Astrocyte (in vitro differentiated cells and primary cell): ENCODE measurements around the gene SLC25A21. TPM values are rescaled to one million over a fixed set of nuclear protein-coding genes. Genes with fewer than 3 reads are reported as not detected.

ENCODE experiments used
- DNase-seq: peaks from one replicate; pipeline ENCODE4 v3.0.0-alpha.2; 2010; ENCODE audit warnings: low read depth
- FAIRE-seq: peaks from 2 replicates; lab custom pipeline; 2011; peaks lifted over from hg19 to GRCh38; lab: Jason Lieb, UNC
- H2AFZ ChIP-seq: 2 replicates; pipeline ENCODE4 v1.6.0; 2012; ENCODE audit warnings: low read depth, low read length, inconsistent platforms
- H3K27ac ChIP-seq: 2 replicates; pipeline ENCODE4 v1.5.1; 2011; ENCODE audit warnings: low read depth, low read length, inconsistent platforms
- H3K27me3 ChIP-seq: 2 replicates; pipeline ENCODE4 v1.6.0; 2011; ENCODE audit warnings: low read length, inconsistent platforms; ENCODE audit not compliant: insufficient read depth
- H3K36me3 ChIP-seq: 2 replicates; pipeline ENCODE4 v1.5.1; 2011; ENCODE audit warnings: low read length, inconsistent platforms; ENCODE audit not compliant: insufficient read depth
- H3K4me1 ChIP-seq: 2 replicates; pipeline ENCODE4 v1.5.1; 2011; ENCODE audit warnings: low read length, inconsistent platforms; ENCODE audit not compliant: insufficient read depth
- H3K4me2 ChIP-seq: 2 replicates; pipeline ENCODE4 v1.6.0; 2012; ENCODE audit warnings: low read length, inconsistent platforms
- H3K4me3 ChIP-seq: 2 replicates; pipeline ENCODE4 v1.5.1; 2011; ENCODE audit warnings: low read depth, mild to moderate bottlenecking, low read length, inconsistent platforms; ENCODE audit not compliant: insufficient read depth
- H3K79me2 ChIP-seq: 2 replicates; pipeline ENCODE4 v1.6.0; 2012; ENCODE audit warnings: mild to moderate bottlenecking, low read length, inconsistent platforms; ENCODE audit not compliant: insufficient read depth
- H3K9ac ChIP-seq: 2 replicates; pipeline ENCODE4 v1.6.0; 2012; ENCODE audit warnings: mild to moderate bottlenecking, low read length, inconsistent platforms
- H3K9me3 ChIP-seq: 2 replicates; pipeline ENCODE4 v1.5.1; 2012; ENCODE audit warnings: low read depth, mild to moderate bottlenecking, low read length, inconsistent platforms; ENCODE audit not compliant: insufficient read depth
- H4K20me1 ChIP-seq: 2 replicates; pipeline ENCODE4 v1.6.0; 2012; ENCODE audit warnings: low read length, inconsistent platforms; ENCODE audit not compliant: insufficient read depth
- H3K27ac Mint-ChIP-seq: one replicate; pipeline ENCODE4 v1.8.0; 2021; ENCODE audit warnings: mild to moderate bottlenecking, mixed read lengths; ENCODE audit not compliant: unreplicated experiment
- H3K27me3 Mint-ChIP-seq: one replicate; pipeline ENCODE4 v1.8.0; 2021; ENCODE audit warnings: low read depth, mixed read lengths; ENCODE audit not compliant: unreplicated experiment
- H3K36me3 Mint-ChIP-seq: one replicate; pipeline ENCODE4 v1.8.0; 2021; ENCODE audit warnings: low read depth, mixed read lengths; ENCODE audit not compliant: unreplicated experiment
- H3K4me1 Mint-ChIP-seq: one replicate; pipeline ENCODE4 v1.8.0; 2021; ENCODE audit warnings: low read depth, mixed read lengths; ENCODE audit not compliant: unreplicated experiment
- H3K4me3 Mint-ChIP-seq: one replicate; pipeline ENCODE4 v1.8.0; 2021; ENCODE audit warnings: mild to moderate bottlenecking, moderate library complexity, mixed read lengths; ENCODE audit not compliant: unreplicated experiment
- H3K9me3 Mint-ChIP-seq: one replicate; pipeline ENCODE4 v1.8.0; 2021; ENCODE audit warnings: mild to moderate bottlenecking, mixed read lengths; ENCODE audit not compliant: unreplicated experiment
- EZH2 ChIP-seq: IDR thresholded peaks from 2 replicates; pipeline ENCODE4 v1.6.1; 2012; ENCODE audit warnings: mild to moderate bottlenecking, low read length, inconsistent platforms; ENCODE audit not compliant: insufficient read depth
- total RNA-seq: library from RNA; stranded (reverse); gene quantifications from 2 replicates; pipeline ENCODE4 v1.2.1, GENCODE V29; 2021
- TF ChIP-seq, protein P1 (sequence below): IDR thresholded peaks from 2 replicates; pipeline ENCODE4 v1.5.1; 2011; ENCODE audit warnings: low read depth, mild to moderate bottlenecking, inconsistent platforms, low read length, moderate library complexity; ENCODE audit not compliant: insufficient read depth

Gene SLC25A21
- total RNA-seq, 1 donor from 2014 or later = 1.5 TPM

DNA sequence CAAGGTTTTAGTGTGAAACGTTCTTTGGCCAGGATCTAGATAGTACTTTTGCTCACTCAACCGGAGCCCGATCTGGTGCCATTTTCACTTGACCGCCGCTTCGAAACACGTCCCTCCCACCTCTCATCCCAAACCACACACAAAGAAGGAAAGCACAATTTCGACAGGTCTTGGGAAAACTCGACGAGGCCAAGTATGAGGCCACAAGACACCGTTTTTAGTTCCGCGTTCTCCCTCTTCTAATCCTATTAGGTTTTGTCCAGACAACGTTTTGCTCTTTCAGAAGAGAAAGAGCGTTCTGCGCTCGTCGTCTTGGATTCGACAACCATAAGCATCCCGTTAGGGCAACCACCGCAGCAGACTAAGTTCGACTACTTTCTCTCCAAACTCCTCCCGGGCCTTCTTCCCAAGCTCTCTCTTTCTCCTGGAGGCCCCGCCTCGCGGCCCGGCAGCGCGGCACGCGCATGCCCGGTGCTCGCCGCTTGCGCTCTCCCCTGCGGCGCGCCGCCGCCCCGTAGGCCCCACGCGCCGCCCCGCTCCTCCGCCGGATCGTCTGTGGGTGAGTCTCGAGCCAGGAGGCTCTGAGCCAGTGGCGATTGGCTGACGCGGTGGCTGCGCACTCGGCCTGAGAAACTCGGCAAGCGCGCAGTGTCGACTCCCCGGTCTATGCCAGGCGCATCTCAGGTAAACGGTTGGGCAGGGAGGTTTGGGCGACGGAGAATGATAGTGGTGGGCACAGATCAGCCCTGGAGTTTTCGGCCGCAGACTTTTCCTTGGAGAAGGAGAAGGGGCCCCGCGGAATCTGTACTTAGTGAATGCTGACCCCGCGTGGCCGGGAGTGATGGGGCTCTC, 25.2 kb upstream of the SLC25A21 start, which contains the start of gene MIPOL1:
Gene MIPOL1 (plus strand): TSS at position 517 of the 852 bp plus-strand sequence. CDS start 49,952 bp downstream, outside the sequence.
- peak within 1 kb of the TSS; percentile 96 for H3K4me3 Mint-ChIP-seq
- Histone ChIP-seq H3K36me3 (no peaks in the 10 kb centered on the region), H3K27ac (peak within 1 kb of the TSS; percentile 85), H3K9me3 (no peaks in the 10 kb centered on the region), H3K79me2 (peaks cover 10% of the 10 kb centered on the region), H3K27me3 (no peaks in the 10 kb centered on the region), H4K20me1 (peaks cover 5% of the 10 kb centered on the region), H2AFZ (peak within 1 kb of the TSS; percentile 87), H3K4me2 (peak within 1 kb of the TSS; percentile 88), H3K4me3 (peak within 1 kb of the TSS; percentile 67), H3K9ac (peak within 1 kb of the TSS; percentile 83), H3K4me1 (peaks cover 10% of the 10 kb centered on the region)
- H3K4me1 Mint-ChIP-seq = peaks cover 5% of the 10 kb centered on the region
- no peak for TF ChIP-seq EZH2
- TF ChIP-seq, protein P1, sequence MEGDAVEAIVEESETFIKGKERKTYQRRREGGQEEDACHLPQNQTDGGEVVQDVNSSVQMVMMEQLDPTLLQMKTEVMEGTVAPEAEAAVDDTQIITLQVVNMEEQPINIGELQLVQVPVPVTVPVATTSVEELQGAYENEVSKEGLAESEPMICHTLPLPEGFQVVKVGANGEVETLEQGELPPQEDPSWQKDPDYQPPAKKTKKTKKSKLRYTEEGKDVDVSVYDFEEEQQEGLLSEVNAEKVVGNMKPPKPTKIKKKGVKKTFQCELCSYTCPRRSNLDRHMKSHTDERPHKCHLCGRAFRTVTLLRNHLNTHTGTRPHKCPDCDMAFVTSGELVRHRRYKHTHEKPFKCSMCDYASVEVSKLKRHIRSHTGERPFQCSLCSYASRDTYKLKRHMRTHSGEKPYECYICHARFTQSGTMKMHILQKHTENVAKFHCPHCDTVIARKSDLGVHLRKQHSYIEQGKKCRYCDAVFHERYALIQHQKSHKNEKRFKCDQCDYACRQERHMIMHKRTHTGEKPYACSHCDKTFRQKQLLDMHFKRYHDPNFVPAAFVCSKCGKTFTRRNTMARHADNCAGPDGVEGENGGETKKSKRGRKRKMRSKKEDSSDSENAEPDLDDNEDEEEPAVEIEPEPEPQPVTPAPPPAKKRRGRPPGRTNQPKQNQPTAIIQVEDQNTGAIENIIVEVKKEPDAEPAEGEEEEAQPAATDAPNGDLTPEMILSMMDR = no peak
- no peaks in the 10 kb centered on the region for H3K36me3 Mint-ChIP-seq
- DNase-seq (peak; percentile 81), FAIRE-seq (no peak)
- no peaks in the 10 kb centered on the region for H3K27me3 Mint-ChIP-seq
- peak within 1 kb of the TSS; percentile 98 for H3K27ac Mint-ChIP-seq
- no peaks in the 10 kb centered on the region for H3K9me3 Mint-ChIP-seq

DNA sequence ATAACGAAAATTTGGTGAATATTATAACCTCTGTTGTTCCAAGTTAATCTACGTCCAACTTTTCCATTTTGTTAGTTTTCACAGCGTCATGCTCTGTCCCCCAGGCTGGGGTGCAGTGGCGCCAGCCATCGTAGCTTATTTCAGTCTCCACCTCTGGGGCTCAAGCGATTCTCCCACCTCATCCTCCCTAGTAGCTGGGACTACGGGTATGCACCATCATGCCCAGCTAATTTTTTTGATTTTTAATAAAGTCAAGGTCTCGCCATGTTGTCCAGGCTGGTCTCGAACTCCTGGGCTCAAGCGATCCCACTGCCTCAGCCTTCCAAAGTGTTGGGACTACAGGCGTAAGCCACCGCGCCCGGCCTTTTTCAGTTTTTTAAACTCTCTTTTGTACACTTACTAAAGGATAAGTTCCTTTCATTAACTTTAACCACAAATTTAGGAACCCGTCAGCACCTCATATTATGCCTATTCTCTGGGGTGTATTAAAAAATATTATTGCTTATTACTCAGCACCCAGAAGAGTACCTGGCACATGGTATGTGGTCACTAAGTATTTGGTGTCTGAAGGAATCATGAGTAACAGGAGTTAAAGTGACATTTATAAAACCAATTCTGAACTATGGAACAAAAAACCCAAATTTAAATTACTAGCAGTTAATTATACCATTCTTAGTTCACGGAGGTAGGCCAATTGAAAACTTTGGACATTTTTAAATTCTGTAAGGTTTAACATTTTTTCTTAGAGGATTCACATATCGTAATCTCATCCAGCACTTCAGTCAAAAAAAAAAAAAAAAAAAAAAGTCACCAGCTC, 24.4 kb upstream of the SLC25A21 start:
- H3K4me3 ChIP-seq = peak overlapping the region; percentile 67
- H3K9me3 ChIP-seq = no peaks in the 10 kb centered on the region
- peak overlapping the region; percentile 87 for H2AFZ ChIP-seq
- no peaks in the 10 kb centered on the region for H3K9me3 Mint-ChIP-seq
- peak overlapping the region; percentile 88 for H3K4me2 ChIP-seq
- H3K27me3 Mint-ChIP-seq = no peaks in the 10 kb centered on the region
- H3K36me3 Mint-ChIP-seq = no peaks in the 10 kb centered on the region
- H3K9ac ChIP-seq = peak overlapping the region; percentile 83
- H3K4me3 Mint-ChIP-seq = peak overlapping the region; percentile 96
- DNase-seq = no peak
- peaks cover 10% of the 10 kb centered on the region for H3K79me2 ChIP-seq
- peak overlapping the region; percentile 85 for H3K27ac ChIP-seq
- TF ChIP-seq, protein P1 = no peak
- no peak for TF ChIP-seq EZH2
- H3K36me3 ChIP-seq = no peaks in the 10 kb centered on the region
- H3K4me1 Mint-ChIP-seq = peaks cover 5% of the 10 kb centered on the region
- peak overlapping the region; percentile 98 for H3K27ac Mint-ChIP-seq
- no peaks in the 10 kb centered on the region for H4K20me1 ChIP-seq
- no peaks in the 10 kb centered on the region for H3K27me3 ChIP-seq
- FAIRE-seq = no peak
- peaks cover 5% of the 10 kb centered on the region for H3K4me1 ChIP-seq
